Measurements from ENCODE around the gene FCER2. TPM values are rescaled to one million over a fixed set of nuclear protein-coding genes. Genes with fewer than 3 reads are reported as not detected.

The FCER2 gene
- total RNA-seq, 1 donor from 2014 or later: not detected

- TF ChIP-seq CTCF (IDR thresholded peaks at IDR 0.05; ENCODE audit: unreplicated experiment): peak; percentile 82
- H3K27me3 Mint-ChIP-seq (ENCODE audit: low read depth): peaks cover 33% of the 10 kb centered on the region
- no peaks in the 10 kb centered on the region for H3K9me3 Mint-ChIP-seq
- H3K27ac Mint-ChIP-seq: peak within 1 kb of the TSS; percentile 87
- DNase-seq (ENCODE audit: low spot score in 2 of 2, unreplicated experiment in 2 of 2): peak; percentile 87 to 95
- peak within 1 kb of the TSS; percentile 84 for H3K4me3 Mint-ChIP-seq
- H3K4me1 Mint-ChIP-seq: peaks cover 12% of the 10 kb centered on the region
- H3K36me3 Mint-ChIP-seq: peaks cover 13% of the 10 kb centered on the region
Observed at GRCh38 chr19:7680606-7681339, 21.2 kb downstream of the FCER2 start, which contains the start of gene TRAPPC5. TSS of gene TRAPPC5 (plus strand) at chr19:7680833. CDS start at chr19:7682254, 1,421 bp downstream.

- Mint-ChIP-seq H3K27ac (no peak overlapping the region), H3K4me1 (peaks cover 6% of the 10 kb centered on the region), H3K9me3 (no peaks in the 10 kb centered on the region), H3K27me3 (ENCODE audit: low read depth) (peaks cover 35% of the 10 kb centered on the region), H3K4me3 (peak overlapping the region; percentile 56), H3K36me3 (peaks cover 8% of the 10 kb centered on the region)
- TF ChIP-seq CTCF (IDR thresholded peaks at IDR 0.05; ENCODE audit: unreplicated experiment): no peak
- no peak for DNase-seq (ENCODE audit: low spot score in 2 of 2, unreplicated experiment in 2 of 2)
Observed at GRCh38 chr19:7679771-7680605, 21.9 kb downstream of the FCER2 start.

- Mint-ChIP-seq H3K27me3 (ENCODE audit: low read depth) (peaks cover 39% of the 10 kb centered on the region), H3K36me3 (peaks cover 8% of the 10 kb centered on the region), H3K9me3 (no peaks in the 10 kb centered on the region), H3K27ac (no peak overlapping the region), H3K4me1 (peaks cover 6% of the 10 kb centered on the region), H3K4me3 (peak overlapping the region; percentile 29)
- no peak for TF ChIP-seq CTCF (IDR thresholded peaks at IDR 0.05; ENCODE audit: unreplicated experiment)
- no peak for DNase-seq (ENCODE audit: low spot score in 2 of 2, unreplicated experiment in 2 of 2)
Observed at GRCh38 chr19:7678971-7679751, 22.8 kb downstream of the FCER2 start.

GRCh38 chr19:7677669-7678311, 24.1 kb downstream of the FCER2 start:
- TF ChIP-seq CTCF (IDR thresholded peaks at IDR 0.05; ENCODE audit: unreplicated experiment): no peak
- H3K27me3 Mint-ChIP-seq (ENCODE audit: low read depth): peaks cover 53% of the 10 kb centered on the region
- DNase-seq (ENCODE audit: low spot score in 2 of 2, unreplicated experiment in 2 of 2): no peak
- H3K36me3 Mint-ChIP-seq: peaks cover 4% of the 10 kb centered on the region
- no peak overlapping the region for H3K4me3 Mint-ChIP-seq
- H3K27ac Mint-ChIP-seq: no peak overlapping the region
- peaks cover 3% of the 10 kb centered on the region for H3K9me3 Mint-ChIP-seq
- peaks cover 6% of the 10 kb centered on the region for H3K4me1 Mint-ChIP-seq

- Mint-ChIP-seq H3K4me3 (no peak within 1 kb of the TSS), H3K27me3 (ENCODE audit: low read depth) (peaks cover 62% of the 10 kb centered on the region), H3K4me1 (peaks cover 5% of the 10 kb centered on the region), H3K9me3 (peaks cover 3% of the 10 kb centered on the region), H3K36me3 (no peaks in the 10 kb centered on the region), H3K27ac (no peak within 1 kb of the TSS)
- no peak for DNase-seq (ENCODE audit: low spot score in 2 of 2, unreplicated experiment in 2 of 2)
- no peak for TF ChIP-seq CTCF (IDR thresholded peaks at IDR 0.05; ENCODE audit: unreplicated experiment)
Observed at GRCh38 chr19:7676854-7677253, 25.1 kb downstream of the FCER2 start, which contains the start of gene MCEMP1. TSS of gene MCEMP1 (plus strand) at chr19:7677090. CDS start at chr19:7677121, 31 bp downstream.
